Adrenal gland (tissue), 5 donors: Measurements from ENCODE around the gene TRPM8.

Experiments
- CTCF ChIP-seq, 6 experiments: fragments of 450-650 bp in 4 of 6; fragments of 200-600 bp in 2 of 6; sonication (generic) in 1 of 6; IDR thresholded peaks; 1 replicate in 5 of 6; 2 replicates in 1 of 6; pipeline versions ENCODE4 v1.5.1 to v1.8.0; 2016 to 2021; ENCODE audit warnings: antibody characterized with exemption in 6 of 6, mild to moderate bottlenecking in 2 of 6, moderate library complexity in 1 of 6
- POLR2A ChIP-seq, 2 donors: fragments of 450-650 bp; IDR thresholded peaks; one replicate each; pipeline ENCODE4 v1.6.1; 2017; ENCODE audit warnings: antibody characterized with exemption in 2 of 2, mild to moderate bottlenecking in 2 of 2, moderate library complexity in 1 of 2
- donor health status: DM: no; HTN: no; CAD: no.

- TF ChIP-seq CTCF (IDR thresholded peaks at IDR 0.05) (no peak), POLR2A (IDR thresholded peaks at IDR 0.05) (no peak)
Measured at GRCh38 chr2:233992513-233993217, 75.5 kb downstream of the TRPM8 start.
